Measurements from ENCODE around the gene PNMA3. TPM values are rescaled to one million over a fixed set of nuclear protein-coding genes. Genes with fewer than 3 reads are reported as not detected.
"Not testable (repeated sequence)": the region's sequence is repeated elsewhere in the genome, so short reads cannot be mapped to it uniquely, and the experiment has no call there.

Gene PNMA3
- total and polyA plus RNA-seq, 2 donors (not counting 3 experiments of a cell fraction or from before 2014, with no cell fraction given), result not detected

DNA sequence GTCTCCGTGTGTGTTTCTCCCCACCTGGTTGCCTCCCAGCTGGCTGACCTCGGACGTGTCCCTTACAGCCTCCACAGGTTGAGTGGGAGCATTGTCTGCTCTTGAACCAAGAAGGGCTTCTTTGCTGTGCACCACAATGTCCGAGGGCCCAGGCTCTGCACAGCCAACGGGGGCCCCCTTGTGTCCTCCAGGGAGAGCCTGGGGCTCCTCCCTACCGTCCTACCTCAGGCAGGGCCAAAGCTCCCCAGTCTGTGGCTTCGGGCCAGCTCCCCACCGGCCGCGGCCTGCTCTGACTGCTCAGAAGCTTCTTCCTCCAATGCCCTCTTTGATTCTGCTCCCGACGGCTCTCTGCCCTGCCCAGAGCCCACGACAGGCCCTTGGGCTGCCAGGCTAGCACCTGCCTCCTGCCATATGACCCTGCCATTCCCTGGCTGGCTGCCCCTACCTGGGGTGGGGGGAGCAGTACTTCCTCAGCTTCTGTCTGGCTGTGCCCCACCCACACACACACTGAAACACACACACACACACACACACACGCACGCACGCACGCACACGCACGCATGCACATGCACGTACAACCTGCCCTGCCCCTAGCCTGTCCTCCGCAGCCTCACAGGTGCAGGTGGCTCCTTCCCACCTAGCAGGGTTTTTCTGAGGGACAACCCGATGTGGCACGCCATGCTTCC, 27.1 kb downstream of the PNMA3 start:
- DNase-seq (ENCODE audit: low read depth, low spot score); H3K9ac ChIP-seq (replicated peaks; ENCODE audit: extremely low read depth, insufficient read depth, low read length); H2AFZ ChIP-seq (ENCODE audit: low read depth, low read length); CTCF ChIA-PET; H3K27ac ChIP-seq (ENCODE audit: insufficient read depth, low read depth, low read length); H3K9me3 ChIP-seq (replicated peaks; ENCODE audit: control insufficient read depth, insufficient read depth, low read length); dilution Hi-C loops (cut with MboI; ENCODE audit: extremely low pct_ligation_motif_present, low sequenced_read_pairs); H3K36me3 ChIP-seq (ENCODE audit: control insufficient read depth in 2 of 2, extremely low read depth in 1 of 2, insufficient read depth in 2 of 2, low read length in 2 of 2); H4K20me1 ChIP-seq (replicated peaks; ENCODE audit: control insufficient read depth, extremely low read depth, insufficient read depth, low read length); H3K4me2 ChIP-seq (ENCODE audit: insufficient read depth, low read length); H3K4me1 ChIP-seq (ENCODE audit: control insufficient read depth, extremely low read depth, insufficient read depth, low read length); H3K79me2 ChIP-seq (ENCODE audit: control insufficient read depth, insufficient read depth, low read length); FAIRE-seq; POLR2A ChIA-PET; H3K27me3 ChIP-seq (ENCODE audit: control insufficient read depth in 2 of 2, insufficient read depth in 2 of 2, low read length in 2 of 2); BruUV-seq (replicated peaks); H3K4me3 ChIP-seq (replicated peaks in 1 of 3; ENCODE audit: insufficient read depth in 1 of 3, low read depth in 1 of 3, low read length in 3 of 3); H3K9me1 ChIP-seq (replicated peaks; ENCODE audit: control insufficient read depth, extremely low read depth, insufficient read depth, low read length); intact Hi-C loops (cut with micrococcal nuclease): not testable (repeated sequence)

DNA sequence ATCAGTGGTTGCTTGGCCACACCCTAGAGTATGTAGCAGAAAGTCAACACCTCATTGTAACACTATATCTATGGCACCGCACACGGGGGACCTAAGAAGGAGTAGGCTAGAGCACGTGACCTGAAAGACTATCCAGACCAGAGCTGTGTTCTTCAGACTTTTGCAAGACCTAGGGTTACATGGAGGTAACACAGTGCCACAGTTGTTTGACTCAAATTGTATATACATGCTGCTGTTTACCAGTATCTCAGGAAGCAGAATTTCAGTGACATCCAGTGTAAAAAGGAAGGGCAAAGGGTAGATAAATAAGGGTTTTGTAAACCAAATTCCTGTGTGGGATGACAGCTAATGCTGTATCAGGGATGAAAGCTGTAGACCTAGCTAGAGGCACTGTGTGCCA, 46.1 kb downstream of the PNMA3 start:
- Histone ChIP-seq H3K4me3 (replicated peaks in 1 of 3; ENCODE audit: insufficient read depth in 1 of 3, low read depth in 1 of 3, low read length in 3 of 3) (no peak overlapping the region), H3K79me2 (ENCODE audit: control insufficient read depth, insufficient read depth, low read length) (no peaks in the 10 kb centered on the region), H3K4me2 (ENCODE audit: insufficient read depth, low read length) (no peak overlapping the region), H3K36me3 (ENCODE audit: control insufficient read depth in 2 of 2, extremely low read depth in 1 of 2, insufficient read depth in 2 of 2, low read length in 2 of 2) (no peaks in the 10 kb centered on the region), H3K27me3 (ENCODE audit: control insufficient read depth in 2 of 2, insufficient read depth in 2 of 2, low read length in 2 of 2) (no peaks in the 10 kb centered on the region), H4K20me1 (replicated peaks; ENCODE audit: control insufficient read depth, extremely low read depth, insufficient read depth, low read length) (no peaks in the 10 kb centered on the region), H2AFZ (ENCODE audit: low read depth, low read length) (no peak overlapping the region), H3K27ac (ENCODE audit: insufficient read depth, low read depth, low read length) (no peak overlapping the region), H3K4me1 (ENCODE audit: control insufficient read depth, extremely low read depth, insufficient read depth, low read length) (no peaks in the 10 kb centered on the region), H3K9me1 (replicated peaks; ENCODE audit: control insufficient read depth, extremely low read depth, insufficient read depth, low read length) (no peaks in the 10 kb centered on the region), H3K9me3 (replicated peaks; ENCODE audit: control insufficient read depth, insufficient read depth, low read length) (no peaks in the 10 kb centered on the region), H3K9ac (replicated peaks; ENCODE audit: extremely low read depth, insufficient read depth, low read length) (no peak overlapping the region)
- intact Hi-C loops (cut with micrococcal nuclease), result no loop called here
- CTCF ChIA-PET, result no interaction called here
- TF ChIP-seq, protein P1, sequence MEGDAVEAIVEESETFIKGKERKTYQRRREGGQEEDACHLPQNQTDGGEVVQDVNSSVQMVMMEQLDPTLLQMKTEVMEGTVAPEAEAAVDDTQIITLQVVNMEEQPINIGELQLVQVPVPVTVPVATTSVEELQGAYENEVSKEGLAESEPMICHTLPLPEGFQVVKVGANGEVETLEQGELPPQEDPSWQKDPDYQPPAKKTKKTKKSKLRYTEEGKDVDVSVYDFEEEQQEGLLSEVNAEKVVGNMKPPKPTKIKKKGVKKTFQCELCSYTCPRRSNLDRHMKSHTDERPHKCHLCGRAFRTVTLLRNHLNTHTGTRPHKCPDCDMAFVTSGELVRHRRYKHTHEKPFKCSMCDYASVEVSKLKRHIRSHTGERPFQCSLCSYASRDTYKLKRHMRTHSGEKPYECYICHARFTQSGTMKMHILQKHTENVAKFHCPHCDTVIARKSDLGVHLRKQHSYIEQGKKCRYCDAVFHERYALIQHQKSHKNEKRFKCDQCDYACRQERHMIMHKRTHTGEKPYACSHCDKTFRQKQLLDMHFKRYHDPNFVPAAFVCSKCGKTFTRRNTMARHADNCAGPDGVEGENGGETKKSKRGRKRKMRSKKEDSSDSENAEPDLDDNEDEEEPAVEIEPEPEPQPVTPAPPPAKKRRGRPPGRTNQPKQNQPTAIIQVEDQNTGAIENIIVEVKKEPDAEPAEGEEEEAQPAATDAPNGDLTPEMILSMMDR (IDR thresholded peaks at IDR 0.05; ENCODE audit: extremely low read depth in 1 of 2, insufficient read depth in 1 of 2, low read depth in 1 of 2, low read length in 2 of 2), result no peak
- TF ChIP-seq GATA2 (IDR thresholded peaks at IDR 0.05; ENCODE audit: insufficient read depth, insufficient read length, low read depth, low read length), result no peak
- TF ChIP-seq POLR2AphosphoS5 (IDR thresholded peaks at IDR 0.05; ENCODE audit: insufficient read depth, low read depth, low read length), result no peak
- no peak for TF ChIP-seq JUN (IDR thresholded peaks at IDR 0.05; ENCODE audit: borderline replicate concordance, insufficient read depth, insufficient read length, low read depth)
- TF ChIP-seq, protein P2, sequence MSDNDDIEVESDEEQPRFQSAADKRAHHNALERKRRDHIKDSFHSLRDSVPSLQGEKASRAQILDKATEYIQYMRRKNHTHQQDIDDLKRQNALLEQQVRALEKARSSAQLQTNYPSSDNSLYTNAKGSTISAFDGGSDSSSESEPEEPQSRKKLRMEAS (IDR thresholded peaks at IDR 0.05; ENCODE audit: insufficient read depth, insufficient read length), result no peak
- TF ChIP-seq FOS (IDR thresholded peaks at IDR 0.05; ENCODE audit: borderline replicate concordance, insufficient read depth, low read length), result no peak
- no peak for TF ChIP-seq MYC (IDR thresholded peaks at IDR 0.05; ENCODE audit: low read depth, low read length)
- FAIRE-seq (no peak), DNase-seq (ENCODE audit: low read depth, low spot score) (no peak)
- no TSS peak for BruUV-seq (replicated peaks)
- dilution Hi-C loops (cut with MboI; ENCODE audit: extremely low pct_ligation_motif_present, low sequenced_read_pairs), result no loop called here
- POLR2A ChIA-PET, result no interaction called here

DNA sequence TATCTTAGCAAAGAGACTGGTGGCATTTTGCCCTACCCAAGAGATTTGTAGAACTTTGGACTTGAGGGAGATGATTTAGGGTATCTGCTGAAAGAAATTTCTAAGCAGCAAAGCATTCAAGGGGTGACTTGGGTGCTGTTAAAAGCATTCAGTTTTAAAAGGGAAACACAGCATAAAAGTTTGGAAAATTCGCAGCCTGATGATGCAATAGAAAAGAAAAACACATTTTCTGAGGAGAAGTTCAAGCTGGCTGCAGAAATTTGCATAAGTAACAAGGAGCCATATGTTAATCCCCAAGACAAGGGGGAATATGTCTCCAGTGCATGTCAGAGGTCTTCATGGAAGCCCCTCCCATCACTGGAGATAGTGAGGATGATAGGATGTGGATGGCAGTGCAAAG, 48.7 kb downstream of the PNMA3 start:
- H3K4me1 ChIP-seq (ENCODE audit: control insufficient read depth, extremely low read depth, insufficient read depth, low read length); CTCF ChIA-PET; dilution Hi-C loops (cut with MboI; ENCODE audit: extremely low pct_ligation_motif_present, low sequenced_read_pairs); intact Hi-C loops (cut with micrococcal nuclease); H3K9ac ChIP-seq (replicated peaks; ENCODE audit: extremely low read depth, insufficient read depth, low read length); H3K27me3 ChIP-seq (ENCODE audit: control insufficient read depth in 2 of 2, insufficient read depth in 2 of 2, low read length in 2 of 2); H3K4me3 ChIP-seq (replicated peaks in 1 of 3; ENCODE audit: insufficient read depth in 1 of 3, low read depth in 1 of 3, low read length in 3 of 3); H3K36me3 ChIP-seq (ENCODE audit: control insufficient read depth in 2 of 2, extremely low read depth in 1 of 2, insufficient read depth in 2 of 2, low read length in 2 of 2); BruUV-seq (replicated peaks); H2AFZ ChIP-seq (ENCODE audit: low read depth, low read length); H3K9me1 ChIP-seq (replicated peaks; ENCODE audit: control insufficient read depth, extremely low read depth, insufficient read depth, low read length); H3K79me2 ChIP-seq (ENCODE audit: control insufficient read depth, insufficient read depth, low read length); H3K4me2 ChIP-seq (ENCODE audit: insufficient read depth, low read length); FAIRE-seq; H4K20me1 ChIP-seq (replicated peaks; ENCODE audit: control insufficient read depth, extremely low read depth, insufficient read depth, low read length); DNase-seq (ENCODE audit: low read depth, low spot score); POLR2A ChIA-PET; H3K27ac ChIP-seq (ENCODE audit: insufficient read depth, low read depth, low read length); H3K9me3 ChIP-seq (replicated peaks; ENCODE audit: control insufficient read depth, insufficient read depth, low read length): not testable (repeated sequence)

All from endothelial cell of umbilical vein (primary cell).